ENCODE data around the gene HOXA3.

DNA sequence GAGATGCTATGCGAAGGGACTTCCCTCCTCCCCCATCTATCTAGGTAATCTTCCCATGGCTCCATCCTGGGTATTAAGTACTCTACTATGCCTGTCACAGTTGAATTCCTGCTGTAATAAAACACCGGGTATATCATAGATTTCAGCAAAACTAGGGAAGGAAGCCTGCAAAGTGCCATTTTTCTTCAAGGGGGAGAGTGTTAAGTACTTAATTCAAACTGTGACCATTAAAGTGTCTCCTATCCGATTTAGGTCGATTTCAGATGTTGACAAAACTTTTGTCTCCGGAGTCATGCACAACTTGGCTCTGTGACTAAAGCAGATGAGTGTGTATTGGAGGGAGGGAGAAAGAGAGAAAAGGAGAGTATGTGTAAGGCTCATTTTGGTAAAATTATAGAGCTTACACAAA lies 26.4 kb downstream of the HOXA3 start:
- TF ChIP-seq, protein P1, sequence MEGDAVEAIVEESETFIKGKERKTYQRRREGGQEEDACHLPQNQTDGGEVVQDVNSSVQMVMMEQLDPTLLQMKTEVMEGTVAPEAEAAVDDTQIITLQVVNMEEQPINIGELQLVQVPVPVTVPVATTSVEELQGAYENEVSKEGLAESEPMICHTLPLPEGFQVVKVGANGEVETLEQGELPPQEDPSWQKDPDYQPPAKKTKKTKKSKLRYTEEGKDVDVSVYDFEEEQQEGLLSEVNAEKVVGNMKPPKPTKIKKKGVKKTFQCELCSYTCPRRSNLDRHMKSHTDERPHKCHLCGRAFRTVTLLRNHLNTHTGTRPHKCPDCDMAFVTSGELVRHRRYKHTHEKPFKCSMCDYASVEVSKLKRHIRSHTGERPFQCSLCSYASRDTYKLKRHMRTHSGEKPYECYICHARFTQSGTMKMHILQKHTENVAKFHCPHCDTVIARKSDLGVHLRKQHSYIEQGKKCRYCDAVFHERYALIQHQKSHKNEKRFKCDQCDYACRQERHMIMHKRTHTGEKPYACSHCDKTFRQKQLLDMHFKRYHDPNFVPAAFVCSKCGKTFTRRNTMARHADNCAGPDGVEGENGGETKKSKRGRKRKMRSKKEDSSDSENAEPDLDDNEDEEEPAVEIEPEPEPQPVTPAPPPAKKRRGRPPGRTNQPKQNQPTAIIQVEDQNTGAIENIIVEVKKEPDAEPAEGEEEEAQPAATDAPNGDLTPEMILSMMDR (IDR thresholded peaks at IDR 0.05): no peak
- TF ChIP-seq EP300 (IDR thresholded peaks at IDR 0.05): no peak
- TF ChIP-seq POLR2AphosphoS5 (IDR thresholded peaks at IDR 0.05): no peak
